Fibroblast of gingiva (primary cell): ENCODE measurements around the gene OPTN.

ENCODE experiments used
- DNase-seq: peaks from one replicate; pipeline ENCODE4 v3.0.0-alpha.2; 2011; ENCODE audit warnings: low read depth

Gene OPTN

GRCh38 chr10:13184276-13184675 lies 84.3 kb downstream of the OPTN start:
- DNase-seq: no peak

- no peak for DNase-seq
Observed at GRCh38 chr10:13184730-13185514, 85.0 kb downstream of the OPTN start.

DNA sequence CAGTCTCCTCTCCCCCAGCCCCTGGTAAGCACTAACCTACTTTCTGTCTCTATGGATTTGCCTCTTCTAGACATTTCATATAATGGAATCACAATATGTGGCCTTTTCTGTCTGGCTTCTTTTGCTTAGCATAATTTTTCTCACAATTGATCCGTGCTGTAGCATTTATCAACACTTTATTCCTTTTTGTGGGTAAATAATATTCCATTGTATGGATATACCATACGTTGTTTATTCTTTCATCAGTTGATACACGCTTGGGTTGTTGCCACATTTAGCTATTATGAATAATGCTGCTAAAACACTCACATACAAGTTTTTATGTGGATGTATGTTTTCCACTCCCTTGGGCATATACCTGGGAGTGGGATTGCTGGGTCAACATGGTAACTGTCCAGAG lies 87.2 kb downstream of the OPTN start:
- no peak for DNase-seq
